OCI-LY7 (cell line): ENCODE data around the gene SPAG5.

Source experiments
- EZH2phosphoT487 ChIP-seq: fragments of 200-600 bp; sonication (generic); IDR thresholded peaks from 2 replicates; pipeline ENCODE4 v1.6.1; 2018; ENCODE audit warnings: low read depth, borderline replicate concordance, mild to moderate bottlenecking, mixed run types, antibody characterized with exemption, low read length, moderate library complexity, mixed read lengths
- TF ChIP-seq, protein P1 (sequence below): fragments of 200-600 bp; sonication (generic); conservative IDR thresholded peaks from 2 replicates; pipeline ENCODE4 v1.5.1; 2014; ENCODE audit warnings: mild to moderate bottlenecking, antibody characterized with exemption, low read length, moderate library complexity, mixed read lengths

DNA sequence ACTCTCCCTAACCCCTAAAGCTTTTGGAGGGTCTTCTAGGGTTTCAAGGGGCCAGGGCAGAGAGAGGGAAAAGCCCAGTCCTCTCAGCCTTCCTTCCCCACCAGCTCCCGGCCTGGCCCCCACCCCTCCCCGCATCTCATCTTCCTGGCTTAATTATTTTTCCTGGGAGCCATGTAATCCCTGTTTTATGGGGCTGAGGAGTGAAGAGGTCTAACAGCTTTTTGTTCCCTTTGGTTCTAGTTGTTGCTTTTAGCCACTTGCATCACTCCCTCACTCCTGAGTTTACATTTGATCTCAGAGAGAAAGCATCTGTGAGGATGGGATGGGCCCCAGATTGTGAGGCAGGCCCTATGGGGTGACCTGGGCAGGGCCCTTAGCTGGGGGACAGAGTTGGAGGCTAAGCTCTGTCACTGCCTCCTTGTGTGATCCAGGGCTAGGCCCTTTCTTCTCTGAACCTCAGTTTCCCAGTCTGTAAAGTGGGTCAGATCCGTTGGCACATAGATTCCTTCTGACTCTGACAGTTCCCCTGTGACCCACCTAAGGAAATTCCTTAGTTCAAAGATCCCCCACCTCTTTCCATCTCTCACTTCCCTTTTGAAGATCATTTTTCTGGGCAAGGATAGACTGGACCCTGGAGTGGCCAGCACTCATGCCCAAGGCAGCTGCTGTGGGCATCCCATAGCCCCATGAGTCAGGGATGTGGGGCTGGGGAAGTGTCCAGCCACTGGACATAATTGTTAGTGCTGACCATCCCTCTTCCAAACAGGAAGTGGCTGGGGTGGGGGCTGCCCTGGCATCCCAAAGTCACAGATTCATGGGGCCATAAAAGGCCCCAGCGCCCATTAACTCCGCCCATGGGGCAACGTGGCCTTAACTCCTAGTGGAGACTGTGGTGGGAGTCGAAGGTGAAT, 66.5 kb downstream of the SPAG5 start:
- TF ChIP-seq, protein P1, sequence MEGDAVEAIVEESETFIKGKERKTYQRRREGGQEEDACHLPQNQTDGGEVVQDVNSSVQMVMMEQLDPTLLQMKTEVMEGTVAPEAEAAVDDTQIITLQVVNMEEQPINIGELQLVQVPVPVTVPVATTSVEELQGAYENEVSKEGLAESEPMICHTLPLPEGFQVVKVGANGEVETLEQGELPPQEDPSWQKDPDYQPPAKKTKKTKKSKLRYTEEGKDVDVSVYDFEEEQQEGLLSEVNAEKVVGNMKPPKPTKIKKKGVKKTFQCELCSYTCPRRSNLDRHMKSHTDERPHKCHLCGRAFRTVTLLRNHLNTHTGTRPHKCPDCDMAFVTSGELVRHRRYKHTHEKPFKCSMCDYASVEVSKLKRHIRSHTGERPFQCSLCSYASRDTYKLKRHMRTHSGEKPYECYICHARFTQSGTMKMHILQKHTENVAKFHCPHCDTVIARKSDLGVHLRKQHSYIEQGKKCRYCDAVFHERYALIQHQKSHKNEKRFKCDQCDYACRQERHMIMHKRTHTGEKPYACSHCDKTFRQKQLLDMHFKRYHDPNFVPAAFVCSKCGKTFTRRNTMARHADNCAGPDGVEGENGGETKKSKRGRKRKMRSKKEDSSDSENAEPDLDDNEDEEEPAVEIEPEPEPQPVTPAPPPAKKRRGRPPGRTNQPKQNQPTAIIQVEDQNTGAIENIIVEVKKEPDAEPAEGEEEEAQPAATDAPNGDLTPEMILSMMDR, result no peak
- TF ChIP-seq EZH2phosphoT487, result no peak
